HG02798 (cell line): ENCODE measurements around the gene OSBPL6.
"Not testable (repeated sequence)": the region's sequence is repeated elsewhere in the genome, so short reads cannot be mapped to it uniquely, and the experiment has no call there.

Experiments
- ATAC-seq: cut with Tn5 transposase; IDR thresholded peaks from one replicate; pipeline ENCODE4 v1.9.1; 2021; ENCODE audit warnings: mild to moderate bottlenecking; ENCODE audit not compliant: unreplicated experiment, poor library complexity

OSBPL6 gene

GRCh38 chr2:178295115-178295514, 100.8 kb downstream of the OSBPL6 start:
- ATAC-seq, result no peak

- ATAC-seq, result no peak
These were observed 101.6 kb downstream of the OSBPL6 start for GRCh38 chr2:178295906-178296305.

- ATAC-seq, result no peak
These were observed 102.2 kb downstream of the OSBPL6 start for GRCh38 chr2:178296394-178297090.

- ATAC-seq, result no peak
These were observed 102.7 kb downstream of the OSBPL6 start for GRCh38 chr2:178297091-178297411.

GRCh38 chr2:178298785-178299212, 104.5 kb downstream of the OSBPL6 start:
- no peak for ATAC-seq

GRCh38 chr2:178301649-178302238, 107.4 kb downstream of the OSBPL6 start:
- no peak for ATAC-seq

GRCh38 chr2:178304333-178304732, 110.0 kb downstream of the OSBPL6 start:
- no peak for ATAC-seq

- ATAC-seq, result peak; percentile 99
These were observed 112.2 kb downstream of the OSBPL6 start for GRCh38 chr2:178306352-178307073.

- ATAC-seq, result no peak
These were observed 113.3 kb downstream of the OSBPL6 start for GRCh38 chr2:178307650-178308049.

GRCh38 chr2:178309541-178309940, 115.2 kb downstream of the OSBPL6 start:
- no peak for ATAC-seq

- ATAC-seq, result no peak
These were observed 120.8 kb downstream of the OSBPL6 start for GRCh38 chr2:178315078-178315477.

GRCh38 chr2:178315488-178315948, 121.2 kb downstream of the OSBPL6 start:
- ATAC-seq, result no peak

- no peak for ATAC-seq
These were observed 123.5 kb downstream of the OSBPL6 start for GRCh38 chr2:178317811-178318210.

- ATAC-seq, result no peak
These were observed 125.8 kb downstream of the OSBPL6 start for GRCh38 chr2:178320011-178320585.

- ATAC-seq, result no peak
These were observed 127.8 kb downstream of the OSBPL6 start for GRCh38 chr2:178322068-178322467.

- ATAC-seq, result not testable (repeated sequence)
These were observed 129.0 kb downstream of the OSBPL6 start for GRCh38 chr2:178323331-178323730.

GRCh38 chr2:178324077-178324476, 129.8 kb downstream of the OSBPL6 start:
- no peak for ATAC-seq

- ATAC-seq, result no peak
These were observed 131.0 kb downstream of the OSBPL6 start for GRCh38 chr2:178325268-178325667.

GRCh38 chr2:178327516-178327915, 133.2 kb downstream of the OSBPL6 start:
- ATAC-seq, result no peak

GRCh38 chr2:178328037-178328436, 133.7 kb downstream of the OSBPL6 start:
- no peak for ATAC-seq
